Large intestine (tissue), 12 donors: ENCODE results near the gene OR6X1. TPM values are rescaled to one million over a fixed set of nuclear protein-coding genes. Genes with fewer than 3 reads are reported as not detected.

ENCODE experiments used
- DNase-seq, 2 donors: peaks; one replicate each; pipeline versions ENCODE4 v3.0.0 to v3.0.0-alpha.2; 2013
- H3K27ac ChIP-seq: one replicate; pipeline ENCODE4 v1.5.1; 2013; ENCODE audit warnings: low read length
- H3K27me3 ChIP-seq: 2 replicates; pipeline ENCODE4 v1.6.1; 2013; ENCODE audit warnings: low read length; ENCODE audit not compliant: control insufficient read depth, insufficient read depth
- H3K36me3 ChIP-seq: 2 replicates; pipeline ENCODE4 v1.6.1; 2013; ENCODE audit warnings: low read length; ENCODE audit not compliant: control insufficient read depth, insufficient read depth
- H3K4me1 ChIP-seq: one replicate; pipeline ENCODE4 v1.6.1; 2013; ENCODE audit warnings: low read length; ENCODE audit not compliant: control insufficient read depth, insufficient read depth
- H3K4me3 ChIP-seq: one replicate; pipeline ENCODE4 v1.5.1; 2013; ENCODE audit warnings: low read length
- H3K9me3 ChIP-seq: one replicate; pipeline ENCODE4 v1.6.1; 2013; ENCODE audit warnings: mild to moderate bottlenecking, low read depth, low read length, moderate library complexity; ENCODE audit not compliant: control insufficient read depth
- WGBS: methylation state at CpG from one replicate; pipeline ENCODE4 v1.1.5; 2013; ENCODE audit warnings: low lambda C conversion rate; ENCODE audit not compliant: insufficient coverage; 5-methylcytosine and 5-hydroxymethylcytosine counted together
- long read RNA-seq, 11 donors: transcript quantifications; one replicate each; lab custom pipeline, GENCODE V29; 2026
- polyA plus RNA-seq: library from polyadenylated mRNA; unstranded; fragments of 120-200 nt; gene quantifications from one replicate; pipeline ENCODE4 v1.2.1, GENCODE V29; 2013

The OR6X1 gene
- polyA plus RNA-seq: not detected
- long read RNA-seq, donor 1: 0 reads
- long read RNA-seq, donor 2: 0 reads
- long read RNA-seq, donor 3: 0 reads
- long read RNA-seq, donor 4: 0 reads
- long read RNA-seq, donor 5: 0 reads
- long read RNA-seq, donor 6: 0 reads
- long read RNA-seq, donor 7: 0 reads
- long read RNA-seq, donor 8: 0 reads
- long read RNA-seq, donor 9: 0 reads
- long read RNA-seq, donor 10: 0 reads
- long read RNA-seq, donor 11: 0 reads

- H3K9me3 ChIP-seq: no peaks in the 10 kb centered on the region
- H3K4me3 ChIP-seq: no peak within 1 kb of the TSS
- no peak for DNase-seq
- WGBS: 100% methylated on average over 2 of the region's 3 CpGs
- no peaks in the 10 kb centered on the region for H3K36me3 ChIP-seq
- peaks cover 3% of the 10 kb centered on the region for H3K27me3 ChIP-seq
- no peaks in the 10 kb centered on the region for H3K4me1 ChIP-seq
- no peak within 1 kb of the TSS for H3K27ac ChIP-seq
Observed at GRCh38 chr11:123754101-123754568, at the start of gene OR6X1. OR6X1 (minus strand) TSS chr11:123754518; CDS start chr11:123754518, 0 bp downstream.

- no peaks in the 10 kb centered on the region for H3K36me3 ChIP-seq
- no peaks in the 10 kb centered on the region for H3K9me3 ChIP-seq
- H3K27ac ChIP-seq: no peak overlapping the region
- no CpG with 5 or more reads among the region's 1 CpG for WGBS
- no peaks in the 10 kb centered on the region for H3K4me1 ChIP-seq
- H3K27me3 ChIP-seq: no peaks in the 10 kb centered on the region
- H3K4me3 ChIP-seq: no peak overlapping the region
- no peak for DNase-seq
Observed at GRCh38 chr11:123801765-123802164, 47.4 kb upstream of the OR6X1 start.

GRCh38 chr11:123800036-123800435, 45.7 kb upstream of the OR6X1 start:
- H3K4me3 ChIP-seq: no peak overlapping the region
- H3K36me3 ChIP-seq: no peaks in the 10 kb centered on the region
- no peak for DNase-seq
- no CpG with 5 or more reads among the region's 3 CpGs for WGBS
- no peak overlapping the region for H3K27ac ChIP-seq
- H3K9me3 ChIP-seq: no peaks in the 10 kb centered on the region
- no peaks in the 10 kb centered on the region for H3K4me1 ChIP-seq
- no peaks in the 10 kb centered on the region for H3K27me3 ChIP-seq

GRCh38 chr11:123799438-123799837, 45.1 kb upstream of the OR6X1 start:
- H3K4me1 ChIP-seq: no peaks in the 10 kb centered on the region
- no peaks in the 10 kb centered on the region for H3K27me3 ChIP-seq
- H3K4me3 ChIP-seq: no peak overlapping the region
- no peak for DNase-seq
- no CpG with 5 or more reads among the region's 4 CpGs for WGBS
- no peak overlapping the region for H3K27ac ChIP-seq
- no peaks in the 10 kb centered on the region for H3K9me3 ChIP-seq
- H3K36me3 ChIP-seq: no peaks in the 10 kb centered on the region

GRCh38 chr11:123798513-123799252, 44.4 kb upstream of the OR6X1 start:
- DNase-seq: no peak
- H3K4me3 ChIP-seq: no peak overlapping the region
- 83% methylated on average over 1 of the region's 5 CpGs for WGBS
- H3K27me3 ChIP-seq: no peaks in the 10 kb centered on the region
- H3K27ac ChIP-seq: no peak overlapping the region
- no peaks in the 10 kb centered on the region for H3K9me3 ChIP-seq
- no peaks in the 10 kb centered on the region for H3K4me1 ChIP-seq
- no peaks in the 10 kb centered on the region for H3K36me3 ChIP-seq

GRCh38 chr11:123798079-123798478, 43.8 kb upstream of the OR6X1 start:
- no CpG with 5 or more reads among the region's 4 CpGs for WGBS

GRCh38 chr11:123797541-123797940, 43.2 kb upstream of the OR6X1 start:
- Histone ChIP-seq H3K4me3 (no peak overlapping the region), H3K27ac (no peak overlapping the region), H3K36me3 (no peaks in the 10 kb centered on the region), H3K4me1 (no peaks in the 10 kb centered on the region), H3K9me3 (no peaks in the 10 kb centered on the region), H3K27me3 (no peaks in the 10 kb centered on the region)
- no peak for DNase-seq
- WGBS: 40% methylated on average over 2 of the region's 10 CpGs

More at GRCh38 chr11:123798079-123798478, 43.8 kb upstream of the OR6X1 start:
- Histone ChIP-seq H3K27ac (no peak overlapping the region), H3K9me3 (no peaks in the 10 kb centered on the region), H3K27me3 (no peaks in the 10 kb centered on the region), H3K4me3 (no peak overlapping the region), H3K36me3 (no peaks in the 10 kb centered on the region), H3K4me1 (no peaks in the 10 kb centered on the region)
- DNase-seq: no peak

GRCh38 chr11:123797114-123797513, 42.8 kb upstream of the OR6X1 start:
- H3K27ac ChIP-seq: no peak overlapping the region
- H3K27me3 ChIP-seq: no peaks in the 10 kb centered on the region
- H3K36me3 ChIP-seq: no peaks in the 10 kb centered on the region
- WGBS: no CpG with 5 or more reads among the region's 4 CpGs
- peak; percentile 29 to 65 for DNase-seq
- H3K4me1 ChIP-seq: no peaks in the 10 kb centered on the region
- H3K4me3 ChIP-seq: no peak overlapping the region
- no peaks in the 10 kb centered on the region for H3K9me3 ChIP-seq

GRCh38 chr11:123796226-123796625, 41.9 kb upstream of the OR6X1 start:
- H3K4me1 ChIP-seq: no peaks in the 10 kb centered on the region
- H3K4me3 ChIP-seq: no peak overlapping the region
- no peaks in the 10 kb centered on the region for H3K27me3 ChIP-seq
- H3K9me3 ChIP-seq: no peaks in the 10 kb centered on the region
- no peak overlapping the region for H3K27ac ChIP-seq
- WGBS: no CpG with 5 or more reads among the region's 1 CpG
- H3K36me3 ChIP-seq: no peaks in the 10 kb centered on the region
- no peak for DNase-seq

- Histone ChIP-seq H3K27ac (no peak overlapping the region), H3K27me3 (no peaks in the 10 kb centered on the region), H3K4me3 (no peak overlapping the region), H3K9me3 (no peaks in the 10 kb centered on the region), H3K36me3 (no peaks in the 10 kb centered on the region), H3K4me1 (no peaks in the 10 kb centered on the region)
- no CpG with 5 or more reads among the region's 1 CpG for WGBS
- DNase-seq: no peak
Observed at GRCh38 chr11:123783536-123783935, 29.2 kb upstream of the OR6X1 start.
